Body of pancreas (tissue), 4 donors: ENCODE measurements around the gene SPDYA.

ENCODE experiments used
- POLR2A ChIP-seq, 3 donors: fragments of 450-650 bp; IDR thresholded peaks; one replicate each; pipeline ENCODE4 v1.6.1; 2016; ENCODE audit warnings: antibody characterized with exemption in 3 of 3, mild to moderate bottlenecking in 2 of 3
- TF ChIP-seq, protein P1 (sequence below), 7 experiments: fragments of 450-650 bp in 4 of 7; fragments of 200-600 bp in 3 of 7; sonication (generic) in 3 of 7; IDR thresholded peaks; one replicate each; pipeline ENCODE4 v1.5.1; 2016 to 2019; ENCODE audit warnings: antibody characterized with exemption in 7 of 7

DNA sequence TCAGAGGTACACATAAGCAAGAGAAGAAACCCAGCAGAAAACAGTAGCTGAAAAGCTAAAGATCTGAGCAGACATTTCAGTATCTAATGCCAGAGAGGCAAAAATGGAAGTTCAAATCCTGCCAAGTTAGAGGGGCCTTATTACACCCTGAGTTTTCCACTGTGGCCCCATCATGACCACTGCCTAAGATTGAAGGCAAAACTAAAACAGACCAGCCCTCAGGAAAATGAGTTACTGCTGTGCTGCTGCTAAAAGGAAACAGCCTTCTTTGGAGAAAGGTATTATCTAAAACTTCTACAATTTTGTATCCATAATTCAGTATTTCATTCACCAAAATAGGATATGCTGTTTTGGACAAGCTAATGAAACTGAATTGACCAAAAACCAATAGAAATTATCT is 42.2 kb upstream of the SPDYA start:
- TF ChIP-seq, protein P1, sequence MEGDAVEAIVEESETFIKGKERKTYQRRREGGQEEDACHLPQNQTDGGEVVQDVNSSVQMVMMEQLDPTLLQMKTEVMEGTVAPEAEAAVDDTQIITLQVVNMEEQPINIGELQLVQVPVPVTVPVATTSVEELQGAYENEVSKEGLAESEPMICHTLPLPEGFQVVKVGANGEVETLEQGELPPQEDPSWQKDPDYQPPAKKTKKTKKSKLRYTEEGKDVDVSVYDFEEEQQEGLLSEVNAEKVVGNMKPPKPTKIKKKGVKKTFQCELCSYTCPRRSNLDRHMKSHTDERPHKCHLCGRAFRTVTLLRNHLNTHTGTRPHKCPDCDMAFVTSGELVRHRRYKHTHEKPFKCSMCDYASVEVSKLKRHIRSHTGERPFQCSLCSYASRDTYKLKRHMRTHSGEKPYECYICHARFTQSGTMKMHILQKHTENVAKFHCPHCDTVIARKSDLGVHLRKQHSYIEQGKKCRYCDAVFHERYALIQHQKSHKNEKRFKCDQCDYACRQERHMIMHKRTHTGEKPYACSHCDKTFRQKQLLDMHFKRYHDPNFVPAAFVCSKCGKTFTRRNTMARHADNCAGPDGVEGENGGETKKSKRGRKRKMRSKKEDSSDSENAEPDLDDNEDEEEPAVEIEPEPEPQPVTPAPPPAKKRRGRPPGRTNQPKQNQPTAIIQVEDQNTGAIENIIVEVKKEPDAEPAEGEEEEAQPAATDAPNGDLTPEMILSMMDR (IDR thresholded peaks at IDR 0.05): no peak
- no peak for TF ChIP-seq POLR2A (IDR thresholded peaks at IDR 0.05)
